Gastroesophageal sphincter (tissue), 4 donors: ENCODE measurements around the gene RAB11FIP2. TPM values are rescaled to one million over a fixed set of nuclear protein-coding genes. Genes with fewer than 3 reads are reported as not detected.

ENCODE experiments used
- ATAC-seq: fragments of 150-250 bp; one replicate; pipeline ENCODE4 v1.9.1; 2016; ENCODE audit warnings: mild to moderate bottlenecking, moderate library complexity
- H3K27ac ChIP-seq, 4 donors: fragments of 200-600 bp; sonication (generic) in 3 of 4; 1 replicate in 3 of 4; 2 replicates in 1 of 4; pipeline ENCODE4 v1.5.1; 2016 to 2019
- H3K27me3 ChIP-seq: fragments of 200-600 bp; sonication (generic); one replicate; pipeline ENCODE4 v1.5.1; 2019
- H3K36me3 ChIP-seq, 2 donors: fragments of 200-600 bp; sonication (generic); one replicate each; pipeline ENCODE4 v1.5.1; 2019; ENCODE audit warnings: control low read depth in 1 of 2
- H3K4me1 ChIP-seq, 3 donors: fragments of 200-600 bp; sonication (generic); 1 replicate in 2 of 3; 2 replicates in 1 of 3; pipeline ENCODE4 v1.5.1; 2016 to 2019; ENCODE audit warnings: control low read depth in 2 of 3
- H3K4me3 ChIP-seq, 2 donors: fragments of 200-600 bp; sonication (generic); one replicate each; pipeline ENCODE4 v1.5.1; 2019; ENCODE audit warnings: mild to moderate bottlenecking in 1 of 2, moderate library complexity in 1 of 2
- H3K9me3 ChIP-seq, 3 donors: fragments of 200-600 bp; sonication (generic); one replicate each; pipeline ENCODE4 v1.5.1; 2017 to 2019; ENCODE audit warnings: control low read depth in 2 of 3
- CTCF ChIP-seq, 4 experiments: fragments of 200-600 bp in 2 of 4; fragments of 450-650 bp in 2 of 4; sonication (generic) in 1 of 4; IDR thresholded peaks; one replicate each; pipeline ENCODE4 v1.5.1; 2017 to 2019; ENCODE audit warnings: antibody characterized with exemption in 4 of 4, mild to moderate bottlenecking in 2 of 4, moderate library complexity in 2 of 4
- EP300 ChIP-seq: sonication (generic); formaldehyde crosslinking; IDR thresholded peaks from one replicate; pipeline ENCODE4 v1.6.1; 2017; ENCODE audit warnings: antibody characterized with exemption, mild to moderate bottlenecking
- POLR2A ChIP-seq, 2 donors: fragments of 450-650 bp; IDR thresholded peaks; one replicate each; pipeline ENCODE4 v1.6.1; 2017; ENCODE audit warnings: antibody characterized with exemption in 2 of 2, mild to moderate bottlenecking in 2 of 2, moderate library complexity in 1 of 2
- POLR2AphosphoS5 ChIP-seq: sonication (generic); formaldehyde crosslinking; IDR thresholded peaks from one replicate; pipeline ENCODE4 v1.6.1; 2017; ENCODE audit warnings: antibody characterized with exemption
- WGBS, 2 donors: methylation state at CpG; one replicate each; pipeline ENCODE4 v1.1.5; 2018; ENCODE audit warnings: low coverage in 1 of 2; 5-methylcytosine and 5-hydroxymethylcytosine counted together
- total RNA-seq, 4 donors: library from RNA; depleted of rRNA; stranded (reverse); fragments of >200 nt; gene quantifications; one replicate each; pipeline ENCODE4 v1.1.0, GENCODE V29; 2016

Gene RAB11FIP2
- total RNA-seq, 4 donors from 2014 or later: 32.0 to 55.1 (median 44.8) TPM

GRCh38 chr10:118054383-118054782 is 7.6 kb upstream of the RAB11FIP2 start:
- TF ChIP-seq CTCF (IDR thresholded peaks at IDR 0.05) (no peak), EP300 (no peak), POLR2A (IDR thresholded peaks at IDR 0.05) (no peak)
- H3K36me3 ChIP-seq: no peaks in the 10 kb centered on the region
- ATAC-seq: no peak
- WGBS, 2 donors: 86 to 100% methylated on average over 1 to 2 of the region's 2 CpGs
- H3K27ac ChIP-seq: no peak overlapping the region
- no peaks in the 10 kb centered on the region for H3K27me3 ChIP-seq
- no peaks in the 10 kb centered on the region for H3K4me1 ChIP-seq
- no peak overlapping the region for H3K4me3 ChIP-seq
- no peaks in the 10 kb centered on the region for H3K9me3 ChIP-seq

- Histone ChIP-seq H3K4me1 (peaks cover 0 to 1% (median 0%) of the 10 kb centered on the region in 3 donors), H3K27me3 (no peaks in the 10 kb centered on the region), H3K36me3 (no peaks in the 10 kb centered on the region), H3K4me3 (no peak overlapping the region), H3K9me3 (no peaks in the 10 kb centered on the region), H3K27ac (no peak overlapping the region)
- 77 to 79% methylated on average over 2 of the region's 2 CpGs for WGBS, 2 donors
- no peak for ATAC-seq
- TF ChIP-seq POLR2AphosphoS5 (no peak), CTCF (IDR thresholded peaks at IDR 0.05) (no peak), POLR2A (IDR thresholded peaks at IDR 0.05) (no peak), EP300 (no peak)
These were observed 6.1 kb upstream of the RAB11FIP2 start for GRCh38 chr10:118052816-118053215.

- Histone ChIP-seq H3K27me3 (no peaks in the 10 kb centered on the region), H3K36me3 (no peaks in the 10 kb centered on the region), H3K4me3 (no peak overlapping the region), H3K4me1 (peaks cover 3 to 42% (median 5%) of the 10 kb centered on the region in 3 donors), H3K9me3 (no peaks in the 10 kb centered on the region), H3K27ac (peak overlapping the region in 3 of 4 donors; percentile 94 to 97 (median 95))
- no peak for ATAC-seq
- TF ChIP-seq EP300 (no peak), POLR2AphosphoS5 (no peak), CTCF (IDR thresholded peaks at IDR 0.05) (no peak), POLR2A (IDR thresholded peaks at IDR 0.05) (no peak)
- 50 to 54% methylated on average over 5 of the region's 5 CpGs for WGBS, 2 donors
These were observed 1.1 kb upstream of the RAB11FIP2 start for GRCh38 chr10:118047880-118048279.

GRCh38 chr10:118047157-118047719 is 497 bp upstream of the RAB11FIP2 start:
- ATAC-seq: peak; percentile 44
- 82 to 83% methylated on average over 5 to 8 of the region's 22 CpGs for WGBS, 2 donors
- Histone ChIP-seq H3K27me3 (no peaks in the 10 kb centered on the region), H3K27ac (peak overlapping the region; percentile 86 to 97 (median 94)), H3K36me3 (no peaks in the 10 kb centered on the region), H3K9me3 (no peaks in the 10 kb centered on the region), H3K4me3 (peak overlapping the region; percentile 83 to 85), H3K4me1 (peaks cover 5 to 48% (median 6%) of the 10 kb centered on the region in 3 donors)
- no peak for TF ChIP-seq POLR2A (IDR thresholded peaks at IDR 0.05)
- no peak for TF ChIP-seq CTCF (IDR thresholded peaks at IDR 0.05)
- TF ChIP-seq POLR2AphosphoS5: no peak
- TF ChIP-seq EP300: no peak

GRCh38 chr10:118045837-118046394 is 825 bp downstream of the RAB11FIP2 start:
- no peaks in the 10 kb centered on the region for H3K36me3 ChIP-seq
- WGBS, 2 donors: 0 to 9% methylated on average over 1 of the region's 14 CpGs
- no peaks in the 10 kb centered on the region for H3K27me3 ChIP-seq
- TF ChIP-seq POLR2A (IDR thresholded peaks at IDR 0.05): no peak
- TF ChIP-seq EP300: no peak
- no peak for TF ChIP-seq CTCF (IDR thresholded peaks at IDR 0.05)
- peak; percentile 35 for TF ChIP-seq POLR2AphosphoS5
- H3K4me1 ChIP-seq: peaks cover 6 to 62% (median 11%) of the 10 kb centered on the region in 3 donors
- H3K9me3 ChIP-seq: no peaks in the 10 kb centered on the region
- H3K27ac ChIP-seq: peak overlapping the region; percentile 86 to 97 (median 94)
- peak; percentile 42 for ATAC-seq
- peak overlapping the region; percentile 83 to 85 for H3K4me3 ChIP-seq
